ENCODE measurements around the gene DACT2. TPM values are rescaled to one million over a fixed set of nuclear protein-coding genes. Genes with fewer than 3 reads are reported as not detected.

Gene DACT2, protein sequence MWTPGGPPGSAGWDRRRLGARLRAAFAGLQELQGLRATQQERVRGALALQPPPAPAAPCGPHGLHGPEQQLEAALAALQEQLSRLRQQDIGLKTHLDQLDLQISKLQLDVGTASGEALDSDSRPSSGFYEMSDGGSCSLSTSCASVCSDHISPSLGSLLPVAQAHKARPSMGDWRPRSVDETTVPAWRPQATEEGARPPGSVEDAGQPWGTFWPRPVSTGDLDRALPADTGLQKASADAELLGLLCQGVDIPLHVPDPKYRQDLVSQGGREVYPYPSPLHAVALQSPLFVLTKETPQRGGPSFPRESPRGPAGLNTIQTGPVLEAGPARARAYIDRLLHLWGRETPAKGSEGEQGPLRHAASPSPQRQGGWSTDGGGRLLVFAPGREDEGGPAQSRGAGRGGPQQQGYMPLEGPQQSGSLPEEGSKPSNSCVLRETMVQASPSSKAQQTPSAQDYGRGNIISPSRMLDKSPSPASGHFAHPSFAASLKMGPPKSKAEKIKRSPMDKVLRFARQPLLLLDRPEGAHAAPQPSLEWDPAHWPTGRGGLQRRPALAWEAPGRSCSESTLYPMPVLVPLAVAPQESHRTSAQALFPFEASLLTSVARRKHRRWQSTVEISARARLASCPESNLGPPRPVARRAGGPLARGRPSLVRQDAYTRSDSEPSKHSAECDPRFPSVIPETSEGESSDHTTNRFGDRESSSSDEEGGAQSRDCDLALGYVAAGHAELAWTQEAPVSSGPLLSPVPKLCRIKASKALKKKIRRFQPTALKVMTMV
- total RNA-seq, result 0.59 and 0.78 TPM in 2 replicates

DNA sequence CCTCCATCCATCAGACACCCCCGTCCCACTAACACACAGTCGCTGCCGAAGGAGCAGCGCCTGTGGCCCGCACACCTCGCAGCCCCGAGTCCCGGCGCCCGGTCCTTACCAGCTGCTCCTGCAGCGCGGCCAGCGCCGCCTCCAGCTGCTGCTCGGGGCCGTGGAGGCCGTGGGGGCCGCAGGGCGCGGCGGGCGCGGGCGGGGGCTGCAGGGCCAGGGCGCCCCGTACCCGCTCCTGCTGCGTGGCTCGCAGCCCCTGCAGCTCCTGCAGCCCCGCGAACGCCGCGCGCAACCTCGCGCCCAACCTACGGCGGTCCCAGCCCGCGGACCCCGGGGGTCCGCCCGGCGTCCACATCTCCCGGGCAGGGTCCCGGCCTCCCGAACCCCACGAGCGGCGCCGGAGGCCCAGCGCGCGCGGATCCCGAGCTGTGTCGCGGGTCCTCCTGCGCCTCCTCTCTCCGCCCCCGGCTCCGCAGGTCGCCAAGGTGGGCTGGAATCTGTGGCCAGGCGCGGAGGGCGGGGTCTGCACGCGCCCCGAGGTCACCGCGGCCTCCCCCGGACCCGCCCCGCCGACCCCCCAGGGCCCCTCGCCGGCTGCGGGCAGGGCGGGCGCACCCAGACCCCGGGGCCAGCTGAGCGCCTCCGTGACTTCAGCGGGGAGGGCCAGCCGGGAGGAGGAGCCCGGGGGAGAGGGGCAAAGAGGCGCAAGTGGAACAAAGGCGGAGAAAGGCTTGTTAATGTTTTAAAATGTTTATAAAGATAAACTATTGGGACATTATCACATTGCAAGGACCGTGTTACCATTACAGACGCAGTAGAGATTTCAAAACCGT is at the start of gene DACT2:
DACT2 (minus strand) TSS at position 499 of the 833 bp plus-strand sequence; CDS start at position 355, 144 bp downstream.
- intact Hi-C loops (cut with micrococcal nuclease), result no loop called here

DNA sequence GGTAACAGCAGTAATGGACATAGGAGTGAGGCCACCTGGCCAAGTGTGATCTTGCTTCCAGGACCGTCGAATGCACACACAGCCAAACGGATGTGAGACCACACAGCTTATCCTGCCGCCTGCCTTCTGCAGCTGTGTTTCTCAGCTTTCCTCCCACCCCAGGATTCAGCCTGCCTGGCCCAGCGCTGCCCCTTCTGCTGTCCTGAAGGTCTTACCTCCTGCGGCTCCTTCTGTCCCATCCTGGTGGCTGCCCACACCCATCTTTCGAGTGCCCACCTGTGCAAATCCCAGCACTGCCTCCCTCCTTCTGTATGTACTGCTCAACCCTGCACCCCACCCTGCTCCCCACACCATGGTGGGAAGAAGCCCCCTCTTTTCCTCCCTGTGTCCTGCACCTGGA is 49.4 kb upstream of the DACT2 start:
- intact Hi-C loops (cut with micrococcal nuclease), result no loop called here

DNA sequence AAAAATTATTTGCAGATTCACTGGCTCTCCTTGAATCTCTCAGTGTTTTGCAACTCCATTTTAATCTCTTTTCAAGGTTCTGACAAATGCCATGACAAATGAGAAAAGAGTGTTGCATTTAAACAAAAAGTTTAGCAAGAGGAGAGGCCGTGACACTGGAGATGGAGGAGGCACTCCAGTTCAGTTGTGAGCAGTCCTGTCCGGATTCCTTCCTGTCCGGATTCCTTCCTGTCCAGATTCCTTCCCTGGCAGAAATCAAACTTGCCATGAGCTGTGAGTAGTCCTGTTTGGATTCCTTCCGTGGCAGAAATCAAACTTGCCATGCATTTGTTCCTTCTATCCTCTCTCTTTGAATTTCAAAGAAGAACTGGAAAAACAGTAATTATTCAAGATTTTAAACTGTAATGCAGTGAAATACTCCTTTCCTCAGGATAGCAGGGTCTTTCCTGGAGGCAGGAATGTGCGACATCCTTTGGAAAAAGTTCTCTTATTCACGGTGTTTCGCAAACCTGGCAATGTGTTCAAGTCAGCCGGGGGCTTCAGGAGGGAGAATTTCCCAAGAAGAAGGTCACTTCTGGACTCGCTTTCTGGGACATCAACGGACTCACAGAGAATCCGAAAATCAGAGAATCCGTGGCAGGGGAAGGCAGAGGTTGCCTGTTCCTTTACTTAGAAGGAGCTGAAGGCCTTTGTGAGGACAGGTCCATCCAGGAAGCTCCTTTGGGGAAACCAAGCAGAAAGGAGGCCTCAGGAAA is 48.7 kb upstream of the DACT2 start:
- intact Hi-C loops (cut with micrococcal nuclease), result no loop called here

DNA sequence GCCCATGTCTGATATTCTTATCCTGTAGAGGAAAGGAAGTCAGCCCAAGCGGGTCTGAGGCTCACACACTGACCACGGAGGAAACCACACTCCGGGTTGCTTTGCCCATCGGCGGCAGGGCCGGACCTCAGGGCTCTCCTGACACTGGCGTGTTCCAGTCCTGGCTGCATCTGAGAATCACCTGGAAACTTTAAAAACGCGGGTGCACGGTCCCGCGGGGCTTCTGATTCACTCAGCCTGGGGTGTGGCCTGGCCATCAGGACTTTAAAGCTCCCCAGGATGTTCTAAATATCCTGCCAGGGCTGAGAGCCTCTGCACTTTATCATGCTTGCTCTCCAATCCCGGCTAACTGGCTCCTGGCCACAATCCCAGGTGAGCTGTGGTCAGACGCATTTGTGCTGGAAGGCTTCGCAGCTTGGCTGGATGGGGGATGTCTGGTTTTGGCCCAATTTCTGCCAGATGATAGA is 47.7 kb upstream of the DACT2 start:
- intact Hi-C loops (cut with micrococcal nuclease), result no loop called here

DNA sequence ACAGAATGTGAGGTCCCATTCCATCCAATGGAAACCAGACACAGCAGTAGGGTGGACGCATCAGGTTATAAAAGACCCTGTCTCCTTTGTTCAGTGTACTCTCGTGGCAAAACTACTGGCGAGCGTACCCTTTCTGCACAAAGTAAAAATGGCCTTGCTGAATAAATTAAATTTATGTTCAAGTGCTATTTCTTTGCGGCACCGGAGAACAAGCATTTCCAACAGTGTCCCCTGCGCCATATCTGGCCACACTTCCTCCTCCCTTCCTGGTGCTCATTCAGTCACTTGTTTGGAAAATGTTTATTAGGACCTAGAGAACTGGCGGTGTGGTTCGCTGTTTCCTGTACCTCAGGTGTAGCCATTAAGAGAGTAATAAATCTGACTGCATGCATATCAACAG is 46.9 kb upstream of the DACT2 start:
- intact Hi-C loops (cut with micrococcal nuclease), result no loop called here

DNA sequence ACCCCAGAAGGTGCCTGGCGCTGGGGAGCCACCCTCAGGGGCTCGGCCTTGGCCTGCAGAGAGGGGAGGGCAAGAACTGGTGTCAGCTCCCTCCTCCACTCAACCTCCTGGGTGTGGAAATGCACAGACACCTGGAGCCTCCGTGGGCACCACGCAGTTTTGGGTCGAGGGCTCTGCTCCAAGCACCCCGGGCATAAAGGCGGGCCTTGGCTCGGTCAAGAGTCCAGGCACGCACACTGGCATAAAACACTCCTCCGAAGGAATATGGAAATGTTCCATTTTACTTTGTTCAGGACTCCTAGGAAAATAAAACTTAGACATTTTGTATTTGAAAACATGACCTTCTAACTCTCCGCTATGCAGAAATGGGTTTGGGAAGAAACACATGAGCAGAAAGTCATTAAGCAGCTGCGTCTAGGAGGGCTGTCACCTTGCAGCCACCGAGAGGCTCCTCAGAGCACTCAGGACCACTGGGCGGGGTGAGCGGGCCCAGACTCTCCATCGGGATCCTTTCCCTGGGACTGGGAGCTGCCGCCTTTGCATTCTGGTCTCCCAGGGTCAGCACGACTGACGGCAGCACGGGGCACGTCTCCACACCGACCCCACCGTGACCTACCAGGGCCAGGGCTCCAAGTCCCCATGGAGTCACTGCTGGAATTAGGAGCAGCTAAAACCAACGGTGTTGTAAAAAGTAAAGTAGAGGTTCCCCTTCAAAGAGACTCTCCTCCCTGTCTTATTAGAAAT is 46.0 kb upstream of the DACT2 start:
- intact Hi-C loops (cut with micrococcal nuclease), result no loop called here

DNA sequence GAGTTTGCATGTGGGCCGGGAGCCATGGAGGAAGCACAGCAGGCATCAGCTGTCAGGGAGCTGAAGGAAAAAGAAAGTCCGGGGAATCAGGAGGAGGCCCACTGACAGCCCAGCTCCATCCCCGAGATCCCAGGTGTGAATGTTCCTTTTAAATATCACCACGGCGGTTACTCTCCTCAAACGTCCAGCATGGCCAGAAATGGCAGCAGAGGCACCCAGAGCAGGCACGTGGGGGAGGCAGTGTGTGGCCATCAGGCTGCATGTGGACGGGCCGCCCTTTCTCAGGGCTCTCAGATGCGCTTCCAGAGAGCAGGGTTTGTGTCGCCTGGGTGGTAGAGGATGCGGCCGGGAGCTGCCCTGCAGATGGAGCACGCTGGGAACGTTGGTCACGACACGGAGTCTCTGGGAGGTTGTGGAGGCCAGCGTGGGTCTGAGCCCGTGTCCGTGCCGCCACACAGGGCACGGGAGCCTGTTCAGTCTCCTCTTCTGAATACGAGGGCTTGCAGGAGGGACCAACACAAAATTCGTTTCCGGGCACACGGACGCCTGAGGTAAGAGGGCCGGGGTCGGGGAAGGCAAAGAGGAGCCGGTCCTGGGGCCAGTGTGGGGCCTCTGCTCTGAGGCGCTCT is 45.3 kb upstream of the DACT2 start:
- intact Hi-C loops (cut with micrococcal nuclease), result no loop called here

DNA sequence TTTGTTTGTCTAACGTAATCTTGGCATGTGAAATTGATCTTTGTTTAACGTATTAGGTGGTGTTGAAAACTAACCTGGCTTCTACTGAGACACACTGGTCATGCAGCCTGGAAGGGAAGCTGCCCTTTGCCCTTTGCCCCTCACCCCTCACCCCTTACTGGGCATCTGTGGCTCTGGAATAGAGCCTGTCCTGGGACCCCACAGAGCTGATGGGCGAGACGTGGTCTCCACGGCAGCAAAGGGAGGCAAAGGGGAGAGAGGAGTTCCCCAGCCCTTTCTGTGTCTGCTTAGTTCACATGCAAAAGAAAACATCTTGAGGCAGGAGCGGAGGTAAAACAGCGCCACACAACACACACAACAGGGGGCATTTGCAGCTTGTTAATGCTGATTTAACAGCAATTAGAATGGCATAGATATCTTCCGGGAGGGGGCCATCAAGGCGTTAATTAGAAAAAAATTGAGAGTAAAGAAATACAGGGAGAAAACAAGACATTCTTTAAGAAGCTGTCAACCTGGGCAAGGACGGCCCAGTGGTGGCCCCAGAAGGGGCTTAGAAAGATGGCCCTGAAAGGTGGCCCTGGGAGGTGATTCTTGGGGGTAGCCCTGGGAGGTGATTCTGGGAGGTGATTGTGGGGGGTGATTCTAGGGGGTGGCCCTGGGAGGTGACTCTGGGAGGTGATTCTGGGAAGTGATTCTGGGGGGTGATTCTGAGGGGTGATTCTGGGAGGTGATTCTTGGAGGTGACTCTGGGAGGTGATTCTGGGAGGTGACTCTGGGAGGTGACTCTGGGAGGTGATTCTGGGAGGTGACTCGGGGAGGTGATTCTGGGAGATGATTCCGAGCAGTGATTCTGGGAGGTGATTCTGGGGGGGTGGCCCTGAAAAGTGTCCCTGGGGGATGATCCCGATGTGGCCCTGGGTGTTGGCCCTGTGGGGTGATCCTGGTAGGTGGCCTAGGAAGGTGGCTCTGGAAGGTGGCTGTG is 44.5 kb upstream of the DACT2 start:
- intact Hi-C loops (cut with micrococcal nuclease), result no loop called here

DNA sequence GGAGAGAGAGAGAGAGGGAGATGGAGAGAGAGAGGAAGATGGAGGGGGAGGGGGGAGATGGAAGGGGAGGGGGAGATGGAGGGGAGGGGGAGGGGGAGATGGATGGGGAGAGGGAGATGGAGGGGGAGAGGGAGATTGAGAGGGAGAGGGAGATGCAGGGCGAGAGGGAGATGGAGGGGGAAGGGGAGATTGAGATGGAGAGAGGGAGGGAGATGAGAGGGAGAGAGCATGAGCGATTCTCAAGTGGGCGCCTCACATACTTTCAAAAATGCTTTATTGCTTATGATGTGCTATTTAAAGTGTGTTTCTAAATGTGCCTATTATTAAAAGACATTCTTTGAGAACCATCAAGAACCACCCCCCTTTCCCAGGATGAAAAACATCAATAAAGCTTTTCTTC is 43.7 kb upstream of the DACT2 start:
- intact Hi-C loops (cut with micrococcal nuclease), result no loop called here

DNA sequence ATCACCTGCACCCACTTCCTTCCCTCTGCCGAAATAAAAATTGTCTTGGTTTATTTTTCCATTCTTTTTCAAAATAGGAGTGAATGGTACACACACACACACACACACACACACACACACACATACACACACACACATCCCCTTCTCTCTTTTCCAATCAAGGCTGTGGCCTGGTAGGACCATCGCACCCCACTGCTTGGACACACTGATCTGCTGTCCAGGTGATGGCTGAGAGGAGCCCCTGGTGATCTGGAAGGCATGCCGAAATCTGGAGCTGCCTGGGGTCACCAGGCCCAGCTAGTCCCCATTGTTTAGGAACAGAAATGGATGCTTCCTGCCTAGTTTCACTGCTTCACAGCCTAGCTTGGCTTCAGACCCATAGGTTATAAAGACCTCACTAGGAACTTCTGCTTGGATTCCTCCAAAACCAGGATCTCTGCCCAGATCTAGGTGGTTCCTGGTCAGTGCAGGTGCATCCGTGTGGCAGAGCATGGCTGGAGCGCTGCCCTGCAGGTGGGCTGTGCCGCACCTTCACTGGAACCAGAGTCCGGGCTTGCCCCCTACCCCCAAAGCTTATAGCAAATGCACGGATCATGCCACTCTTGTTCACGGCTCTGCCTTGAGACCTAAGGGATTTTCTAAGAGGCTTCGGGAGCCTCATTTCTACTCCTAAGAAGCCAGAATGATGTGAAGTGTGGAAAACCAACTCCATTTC is 42.9 kb upstream of the DACT2 start:
- intact Hi-C loops (cut with micrococcal nuclease), result no loop called here

DNA sequence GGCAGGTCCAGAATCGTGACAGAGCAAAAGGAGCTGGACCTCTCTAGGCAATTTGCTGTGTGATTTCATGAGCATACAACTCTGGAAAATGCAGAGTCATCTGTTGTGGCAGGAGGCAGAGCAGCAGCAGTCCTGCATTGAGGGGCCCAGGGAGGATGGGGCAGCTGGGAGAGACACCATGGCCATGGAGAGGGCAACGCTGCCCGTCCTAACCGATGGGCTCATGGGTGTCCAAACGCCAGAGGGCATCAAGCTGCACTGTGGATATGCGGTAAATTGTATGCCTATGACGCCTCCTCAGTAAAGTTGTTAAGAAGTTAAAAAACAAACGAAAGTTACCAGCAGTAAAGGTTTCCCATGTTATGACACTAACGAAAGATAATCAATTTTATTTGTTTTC is 42.2 kb upstream of the DACT2 start:
- intact Hi-C loops (cut with micrococcal nuclease), result no loop called here

DNA sequence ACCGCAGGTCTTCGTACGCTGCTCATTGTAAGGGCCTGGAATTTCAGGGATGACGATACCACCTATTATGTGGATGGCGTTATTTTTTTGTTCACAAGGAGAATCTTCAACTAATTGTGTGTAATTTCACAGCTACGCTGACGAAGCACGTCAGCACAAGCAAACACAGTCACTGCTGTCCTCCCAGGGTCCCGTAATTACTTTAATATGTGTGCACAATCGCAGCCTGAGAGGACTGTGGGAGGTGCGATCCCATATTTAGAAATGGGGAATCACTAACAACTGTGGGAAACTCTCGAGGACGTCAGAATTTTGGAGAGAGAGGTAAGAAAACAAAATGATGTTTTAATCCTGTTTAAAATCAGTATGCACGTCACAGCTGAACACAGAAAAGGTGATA is 40.2 kb upstream of the DACT2 start:
- intact Hi-C loops (cut with micrococcal nuclease), result loop anchor here (5.0 kb wide), 1 partner anchor 207 kb away; no protein-coding TSS in a partner anchor

DNA sequence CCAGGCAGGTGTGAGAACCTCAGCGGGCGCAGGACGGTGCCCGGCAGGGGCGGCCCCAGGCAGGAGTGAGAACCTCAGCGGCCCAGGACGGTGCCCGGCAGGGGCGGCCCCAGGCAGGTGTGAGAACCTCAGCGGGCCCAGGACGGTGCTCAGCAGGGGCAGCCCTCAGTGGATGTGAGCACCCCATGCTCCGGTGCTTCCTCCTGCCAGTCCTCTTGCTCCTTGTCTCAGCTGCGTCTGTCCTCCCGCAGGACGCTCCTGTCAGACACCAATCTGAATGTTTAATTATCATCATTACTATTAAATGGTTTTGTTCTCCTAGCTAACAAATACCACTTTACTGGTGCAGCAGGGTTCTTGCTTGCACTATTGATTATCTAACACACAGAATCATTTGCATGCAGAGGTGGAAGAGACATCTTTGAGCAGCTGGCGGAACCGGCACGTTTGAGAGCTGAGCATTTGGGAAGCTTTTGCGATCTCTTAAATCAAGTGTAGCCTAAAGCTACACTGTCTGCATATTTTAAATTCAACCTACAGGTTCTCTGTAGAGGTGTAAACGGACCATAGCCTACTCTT is 39.4 kb upstream of the DACT2 start:
- intact Hi-C loops (cut with micrococcal nuclease), result loop anchor here (5.0 kb wide), 1 partner anchor 207 kb away; no protein-coding TSS in a partner anchor

DNA sequence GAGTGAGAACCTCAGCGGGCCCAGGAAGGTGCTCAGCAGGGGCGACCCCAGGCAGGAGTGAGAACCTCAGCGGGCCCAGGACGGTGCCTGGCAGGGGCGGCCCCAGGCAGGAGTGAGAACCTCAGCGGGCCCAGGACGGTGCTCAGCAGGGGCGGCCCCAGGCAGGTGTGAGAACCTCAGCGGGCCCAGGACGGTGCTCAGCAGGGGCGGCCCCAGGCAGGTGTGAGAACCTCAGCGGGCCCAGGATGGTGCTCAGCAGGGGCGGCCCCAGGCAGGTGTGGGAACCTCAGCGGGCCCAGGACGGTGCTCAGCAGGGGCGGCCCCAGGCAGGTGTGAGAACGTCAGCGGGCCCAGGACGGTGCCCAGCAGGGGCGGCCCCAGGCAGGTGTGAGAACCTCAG is 37.3 kb upstream of the DACT2 start:
- intact Hi-C loops (cut with micrococcal nuclease), result loop anchor here (5.0 kb wide), 1 partner anchor 205 kb away; no protein-coding TSS in a partner anchor

DNA sequence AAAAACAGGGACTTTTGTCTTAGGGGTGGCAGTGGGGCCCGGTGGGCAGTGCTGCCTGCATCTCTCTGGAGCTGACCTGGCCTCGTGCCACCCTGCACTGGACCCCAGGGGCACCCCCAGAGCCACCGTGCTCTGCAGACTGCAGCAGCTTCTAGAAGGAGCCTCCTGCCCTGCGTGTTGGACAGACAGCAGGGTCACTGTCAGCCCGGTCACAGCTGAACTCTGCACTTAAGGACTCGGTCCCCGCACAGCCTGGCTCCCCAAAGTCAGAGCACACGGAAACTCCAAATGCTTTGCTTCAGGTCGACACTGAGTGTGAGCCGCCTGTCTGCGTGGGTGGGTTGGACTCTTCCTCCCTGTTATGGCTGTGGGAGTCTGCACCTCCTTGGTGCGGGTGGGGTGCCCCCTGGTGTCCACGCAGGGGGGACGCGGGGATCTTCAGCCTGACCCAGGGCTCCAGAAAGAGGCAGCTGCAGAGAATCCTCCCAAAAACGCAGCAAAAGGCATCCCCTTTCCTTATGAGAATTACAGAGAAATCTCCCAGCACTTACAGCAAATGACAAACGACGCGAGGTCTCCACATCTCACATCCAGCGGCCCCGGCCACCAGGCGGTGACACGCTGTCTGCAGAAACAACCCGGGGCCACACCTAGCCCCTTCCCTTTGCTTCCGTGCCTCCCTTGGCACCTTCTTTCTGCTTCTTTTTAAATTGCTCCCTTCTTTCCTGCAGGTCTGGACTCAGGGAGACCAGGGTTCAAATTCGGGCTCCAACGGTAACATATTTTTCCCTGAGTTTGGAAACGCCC is 36.3 kb upstream of the DACT2 start:
- intact Hi-C loops (cut with micrococcal nuclease), result loop anchor here (5.0 kb wide), 1 partner anchor 204 kb away; no protein-coding TSS in a partner anchor

DNA sequence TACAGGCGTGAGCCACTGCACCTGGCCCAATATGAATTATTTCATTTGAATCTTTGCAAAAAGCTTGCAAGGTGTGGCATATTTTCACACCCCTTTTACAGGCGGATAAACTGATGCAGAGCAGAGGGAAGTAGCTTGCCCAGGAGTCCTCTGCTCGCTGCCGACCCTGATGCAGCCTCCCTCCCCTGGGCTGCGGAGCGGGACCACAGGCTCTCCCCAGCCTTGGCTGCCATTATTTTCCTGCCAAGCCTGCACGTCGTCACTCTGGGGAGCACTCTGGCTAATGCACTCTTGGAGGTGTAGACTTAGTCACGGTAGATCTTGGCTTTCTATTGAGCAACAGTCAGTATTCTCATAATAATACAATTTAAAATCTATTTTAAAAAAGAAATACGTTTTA is 34.8 kb upstream of the DACT2 start:
- intact Hi-C loops (cut with micrococcal nuclease), result no loop called here
